ENCODE data around the gene IFNA10.
A peak's percentile ranks its signal among the peaks of the same experiment; 100 is the strongest.
"Not testable (repeated sequence)": the region's sequence is repeated elsewhere in the genome, so short reads cannot be mapped to it uniquely, and the experiment has no call there.

IFNA10 gene

DNA sequence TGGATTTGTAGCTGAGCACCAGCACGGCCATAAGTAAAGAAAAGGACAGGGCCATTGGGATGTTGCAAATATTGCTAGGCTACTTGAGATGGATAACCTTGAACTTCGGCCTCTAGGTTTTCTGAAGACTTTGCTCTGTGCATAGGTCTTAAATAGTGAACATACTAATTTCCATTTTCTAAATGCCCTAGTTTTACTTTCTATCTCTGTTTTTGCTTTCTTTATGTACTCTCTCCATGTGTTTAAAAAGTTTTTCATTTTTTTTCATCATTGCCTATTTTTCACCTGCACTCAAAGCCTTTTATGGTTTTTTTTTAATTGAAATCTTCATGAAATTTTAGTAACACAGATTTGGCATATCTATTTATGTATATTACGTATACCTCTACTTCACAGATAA, at the start of gene IFNA10:
Gene IFNA10 (minus strand): TSS at position 101 of the 400 bp plus-strand sequence. CDS start 46 bp downstream, at position 55.
- not testable (repeated sequence) for DNase-seq

DNA sequence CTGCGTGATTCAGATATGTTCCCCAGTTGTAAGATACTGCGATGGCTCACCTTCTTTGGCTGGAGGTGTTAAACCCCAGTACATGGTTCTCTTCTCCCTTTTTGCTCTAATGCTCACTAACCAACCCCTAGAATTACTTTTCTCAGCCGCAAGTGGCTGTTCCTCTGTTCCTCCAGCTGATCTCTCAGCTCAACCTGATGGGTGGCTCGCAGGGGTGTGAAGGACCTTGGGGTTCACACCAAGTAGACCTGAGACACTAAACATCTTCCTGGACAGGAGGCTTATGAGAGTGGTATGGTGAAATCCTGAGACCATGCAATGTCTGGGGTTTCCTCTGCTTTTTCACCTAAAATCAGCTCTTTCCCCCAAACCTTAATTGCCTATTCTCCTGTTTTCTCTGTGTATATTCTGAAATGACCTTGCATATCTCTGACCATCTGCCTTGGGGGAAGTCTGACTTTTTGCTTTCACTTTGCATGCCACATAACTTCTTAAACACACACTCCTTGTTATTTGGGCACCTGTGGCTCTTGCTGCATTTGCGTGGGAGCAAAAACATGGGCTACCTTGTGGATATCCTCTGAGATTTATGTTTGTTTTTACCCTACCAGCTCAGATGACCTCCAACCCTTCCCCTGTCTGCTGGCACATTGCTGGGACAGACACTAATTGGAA, 48.7 kb upstream of the IFNA10 start:
- no peak for DNase-seq

DNA sequence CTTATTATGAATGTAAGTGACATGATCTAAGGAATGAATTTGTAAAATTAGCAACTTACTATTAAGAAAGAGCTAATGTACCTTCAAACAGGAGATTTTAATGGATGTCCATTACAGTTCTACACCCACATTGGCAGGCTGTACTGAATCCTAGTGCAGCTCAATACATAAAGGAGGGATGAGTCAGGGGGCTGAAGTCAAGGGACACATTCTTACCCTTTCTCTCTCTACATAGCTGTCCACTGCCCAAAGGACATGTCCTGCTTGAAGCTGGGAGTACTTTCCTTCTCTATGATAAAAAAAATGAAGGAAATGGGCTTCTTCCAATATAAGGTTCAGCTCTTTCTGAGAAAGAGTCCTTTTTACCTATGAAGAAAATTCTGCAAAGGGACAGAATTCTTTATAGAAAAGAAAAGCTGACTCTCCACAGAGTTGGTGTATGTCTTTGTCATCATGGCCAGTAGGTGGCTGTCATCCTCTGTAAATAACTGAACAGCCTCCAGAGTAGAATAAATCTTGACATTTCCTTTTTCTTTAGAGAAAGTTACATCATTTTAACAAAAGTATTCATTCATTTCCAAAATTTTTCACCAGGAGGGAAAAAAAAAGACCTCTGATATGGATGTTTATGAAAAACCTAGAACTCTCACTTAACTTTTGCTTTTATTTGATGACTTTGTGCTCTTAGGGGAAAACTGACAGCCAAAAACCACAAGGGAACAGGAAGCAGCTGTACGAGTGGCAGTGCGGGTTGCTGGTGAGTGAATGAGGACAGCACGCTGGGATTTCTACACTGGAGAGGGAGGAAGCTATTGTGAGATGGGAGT, 46.0 kb upstream of the IFNA10 start:
- DNase-seq = no peak

DNA sequence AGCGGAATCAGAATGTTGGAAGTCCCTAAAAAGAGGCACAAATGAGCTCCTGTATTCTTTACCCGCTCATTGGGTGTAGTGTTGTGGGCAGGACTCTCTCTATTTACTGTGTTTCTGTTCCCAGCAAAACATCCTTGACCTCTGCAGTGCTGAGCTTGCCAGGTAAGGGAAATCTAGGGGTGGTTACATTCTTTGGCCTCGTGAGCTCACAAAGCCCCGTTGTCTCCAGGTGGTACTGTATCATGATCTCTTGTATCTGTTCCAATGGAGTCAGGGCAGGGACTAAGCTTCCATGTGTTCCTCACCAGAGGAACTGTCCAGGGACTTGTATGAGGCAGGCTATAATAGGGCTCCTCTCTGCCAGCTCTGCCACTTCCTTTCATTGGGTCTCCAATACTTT, 44.7 kb upstream of the IFNA10 start:
- no peak for DNase-seq

DNA sequence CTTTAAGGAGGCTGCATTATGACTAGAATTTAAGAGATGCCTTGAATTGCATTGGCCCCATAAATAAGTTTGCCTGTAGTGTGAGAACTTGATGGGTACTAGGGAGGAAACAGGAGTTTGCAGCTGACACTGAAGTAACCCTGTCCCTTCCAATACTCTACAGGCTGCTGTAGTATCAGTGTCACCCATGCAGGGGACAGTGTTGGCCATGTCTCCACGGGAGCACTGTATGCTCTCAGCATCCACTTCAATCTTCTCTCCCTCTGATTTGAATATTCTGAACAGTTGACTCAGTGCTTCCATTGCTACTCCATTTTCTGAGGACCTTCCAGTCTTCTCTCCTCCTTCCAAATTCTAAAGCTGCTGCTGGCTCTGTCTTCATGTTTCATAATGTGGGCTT, 44.2 kb upstream of the IFNA10 start:
- DNase-seq = no peak

DNA sequence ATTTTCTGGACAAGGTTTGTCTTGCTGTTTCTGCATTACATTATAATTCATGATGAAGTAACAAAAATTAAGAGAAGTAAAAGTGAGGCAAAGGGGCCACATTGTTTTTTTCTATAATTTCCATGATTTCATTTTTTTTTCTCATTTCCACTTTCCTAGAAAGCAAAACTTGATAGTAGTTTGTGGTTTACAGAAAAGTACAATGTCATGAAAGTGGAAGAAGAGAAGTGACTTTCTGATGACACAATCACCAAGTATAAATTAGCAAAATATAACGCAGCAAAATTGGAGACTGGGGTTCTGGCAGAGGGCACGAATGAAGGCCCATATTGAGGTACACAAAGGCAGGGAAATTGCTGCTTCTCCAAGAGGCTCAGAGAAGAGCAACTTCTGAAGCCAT, 37.9 kb upstream of the IFNA10 start:
- no peak for DNase-seq

DNA sequence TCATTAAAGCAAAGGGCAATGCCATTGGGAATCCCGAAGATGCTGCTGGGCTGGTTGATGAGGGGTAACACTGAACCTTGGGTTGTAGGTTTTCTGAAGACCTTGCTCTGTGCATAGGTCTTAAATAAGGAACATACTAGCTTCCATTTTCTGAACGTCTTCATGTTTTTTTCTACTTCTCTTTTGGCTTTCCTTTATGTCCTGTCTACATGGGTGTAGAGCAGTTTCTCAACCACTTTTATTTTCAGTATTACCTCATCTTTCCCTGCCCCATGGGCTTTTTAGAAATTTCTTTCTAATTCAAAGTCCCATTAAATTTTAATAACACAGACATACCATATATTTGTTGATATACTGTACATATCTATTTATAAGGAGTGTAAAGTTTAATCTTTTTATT, 33.0 kb upstream of the IFNA10 start, which contains the start of gene IFNA14:
Gene IFNA14 (minus strand): TSS at position 95 of the 400 bp plus-strand sequence. CDS start 70 bp downstream, at position 25.
- DNase-seq = no peak

DNA sequence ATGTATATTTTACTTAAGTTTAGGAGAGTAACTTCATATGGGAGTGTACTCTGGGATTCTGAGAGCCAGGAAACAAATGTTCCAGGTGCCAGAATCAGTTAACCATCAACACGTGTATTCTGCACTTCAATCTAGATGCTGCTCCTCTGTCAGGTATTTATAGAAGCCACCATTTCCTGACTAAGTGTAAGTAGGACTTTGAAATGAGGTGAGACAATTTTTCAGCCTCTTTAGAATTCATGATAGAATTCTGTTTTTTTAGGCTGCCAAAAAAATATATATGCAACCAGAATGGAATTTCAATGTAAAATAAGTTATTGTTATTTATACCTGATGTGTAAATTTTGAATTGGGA, 29.4 kb upstream of the IFNA10 start:
- DNase-seq = not testable (repeated sequence)

DNA sequence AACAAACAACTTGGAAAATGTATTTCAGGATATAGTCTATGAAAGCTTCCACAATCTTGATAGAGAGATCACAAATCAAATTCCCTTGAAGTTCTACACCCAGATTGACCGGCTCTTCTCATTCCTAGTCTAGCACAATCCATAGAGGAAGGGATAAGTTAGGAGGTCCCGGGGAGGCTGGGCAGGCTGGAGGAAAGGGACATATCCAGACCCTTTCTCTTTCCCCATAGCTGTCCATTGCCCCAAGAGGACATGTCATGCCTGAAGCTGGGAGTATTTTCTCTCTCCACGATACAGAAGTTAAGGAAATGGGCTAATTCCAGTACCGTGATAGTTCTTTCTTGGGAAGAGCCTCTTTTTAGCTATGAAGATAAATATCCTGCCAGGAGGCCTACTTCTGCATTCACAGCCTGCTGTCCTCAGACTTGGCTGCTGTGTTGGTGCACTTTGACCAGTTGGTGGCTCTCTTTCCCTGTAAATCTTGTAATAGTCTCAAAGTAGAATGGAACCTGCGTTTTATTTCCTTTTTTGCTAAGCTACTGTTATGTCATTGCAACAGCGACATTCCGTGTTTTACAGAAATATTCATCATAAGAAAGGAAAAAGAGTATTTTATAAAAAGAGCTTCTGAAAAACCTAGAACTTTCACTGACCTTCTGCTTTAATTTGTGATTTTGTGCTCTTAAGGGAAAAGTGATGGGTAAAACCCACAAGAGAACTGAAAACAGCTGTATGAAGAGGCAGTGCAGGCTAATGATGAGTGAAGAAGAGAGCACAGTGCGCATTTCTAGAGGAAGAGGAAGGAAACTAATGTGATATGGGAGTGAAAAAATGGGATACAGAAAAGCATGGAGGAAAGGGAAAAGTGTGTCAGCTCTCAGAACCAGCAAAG, 28.8 kb upstream of the IFNA10 start:
- peak; percentile 34 for DNase-seq

DNA sequence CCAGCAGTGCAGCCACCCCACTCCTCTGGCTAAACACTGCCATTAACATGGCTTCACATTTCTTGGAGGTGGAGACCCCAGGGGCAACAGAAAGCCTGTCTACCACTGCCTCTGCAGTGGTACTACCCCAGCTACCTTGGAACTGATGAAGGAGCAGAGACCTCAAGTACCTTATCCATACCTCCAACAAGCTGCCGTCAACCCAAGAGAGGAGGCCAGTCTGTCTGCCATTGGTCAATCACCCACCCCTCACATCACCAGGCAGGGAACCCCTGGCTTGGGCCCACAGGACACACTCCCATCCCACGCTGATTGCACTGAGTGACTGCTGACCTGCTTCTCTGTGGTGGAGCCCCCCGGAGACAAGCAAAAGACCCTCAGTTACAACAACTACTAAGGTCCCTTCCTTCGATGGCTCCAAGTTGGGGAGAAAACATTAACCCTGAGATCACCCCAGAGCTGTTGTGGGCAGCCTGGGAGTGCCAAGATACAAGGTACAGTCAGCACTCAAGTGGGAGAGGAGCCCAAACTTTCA, 27.3 kb upstream of the IFNA10 start:
- no peak for DNase-seq

DNA sequence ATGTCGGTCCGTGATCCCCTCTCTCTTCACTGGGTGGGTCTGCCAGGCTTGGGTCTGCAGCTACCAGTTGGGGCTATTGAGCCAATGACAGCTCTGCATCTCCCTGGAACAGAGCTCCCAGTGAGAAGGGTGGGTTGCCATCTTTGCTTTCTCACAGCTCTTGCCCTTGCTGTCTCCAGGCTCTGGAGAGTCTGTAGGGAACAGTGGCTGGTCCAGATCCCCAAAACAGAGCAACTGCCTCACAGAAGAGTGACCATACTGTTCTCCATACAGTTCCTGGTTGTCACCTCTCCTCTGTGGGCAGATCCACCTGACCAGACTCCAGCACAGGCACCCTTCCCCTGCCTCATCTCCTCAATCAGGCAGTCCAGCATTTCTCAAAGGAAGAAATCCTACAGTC, 26.3 kb upstream of the IFNA10 start:
- no peak for DNase-seq

DNA sequence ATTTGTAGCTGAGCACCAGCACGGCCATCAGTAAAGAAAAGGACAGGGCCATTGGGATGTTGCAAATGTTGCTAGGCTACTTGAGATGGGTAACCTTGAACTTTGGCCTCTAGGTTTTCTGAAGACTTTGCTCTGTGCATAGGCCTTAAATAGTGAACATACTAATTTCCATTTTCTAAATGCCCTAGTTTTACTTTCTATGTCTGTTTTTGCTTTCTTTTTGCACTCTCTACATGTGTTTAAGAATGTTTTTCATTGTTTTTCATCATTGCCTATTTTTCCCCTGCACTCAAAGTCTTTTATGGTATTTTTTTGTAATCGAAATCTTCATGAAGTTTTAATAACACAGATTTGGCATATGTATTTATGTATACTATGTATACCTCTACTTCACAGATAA, 21.2 kb upstream of the IFNA10 start, which contains the start of gene IFNA17:
Gene IFNA17 (minus strand): TSS at position 101 of the 400 bp plus-strand sequence. CDS start 49 bp downstream, at position 52.
- DNase-seq = no peak

DNA sequence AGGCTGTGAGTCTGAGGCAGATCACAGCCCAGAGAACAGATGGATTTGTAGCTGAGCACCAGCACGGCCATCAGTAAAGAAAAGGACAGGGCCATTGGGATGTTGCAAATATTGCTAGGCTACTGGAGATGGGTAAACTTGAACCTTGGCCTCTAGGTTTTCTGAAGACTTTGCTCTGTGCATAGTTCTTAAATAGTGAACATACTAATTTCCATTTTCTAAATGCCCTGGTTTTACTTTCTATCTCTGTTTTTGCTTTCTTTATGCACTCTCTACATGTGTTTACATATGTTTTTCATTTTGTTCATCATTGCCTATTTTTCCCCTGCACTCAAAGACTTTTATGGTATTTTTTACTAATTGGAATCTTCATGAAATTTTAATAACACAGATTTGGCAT, 10.3 kb upstream of the IFNA10 start, which contains the start of gene IFNA16:
Gene IFNA16 (minus strand): TSS at position 101 of the 400 bp plus-strand sequence. CDS start 6 bp downstream, at position 95.
- DNase-seq = not testable (repeated sequence)

DNA sequence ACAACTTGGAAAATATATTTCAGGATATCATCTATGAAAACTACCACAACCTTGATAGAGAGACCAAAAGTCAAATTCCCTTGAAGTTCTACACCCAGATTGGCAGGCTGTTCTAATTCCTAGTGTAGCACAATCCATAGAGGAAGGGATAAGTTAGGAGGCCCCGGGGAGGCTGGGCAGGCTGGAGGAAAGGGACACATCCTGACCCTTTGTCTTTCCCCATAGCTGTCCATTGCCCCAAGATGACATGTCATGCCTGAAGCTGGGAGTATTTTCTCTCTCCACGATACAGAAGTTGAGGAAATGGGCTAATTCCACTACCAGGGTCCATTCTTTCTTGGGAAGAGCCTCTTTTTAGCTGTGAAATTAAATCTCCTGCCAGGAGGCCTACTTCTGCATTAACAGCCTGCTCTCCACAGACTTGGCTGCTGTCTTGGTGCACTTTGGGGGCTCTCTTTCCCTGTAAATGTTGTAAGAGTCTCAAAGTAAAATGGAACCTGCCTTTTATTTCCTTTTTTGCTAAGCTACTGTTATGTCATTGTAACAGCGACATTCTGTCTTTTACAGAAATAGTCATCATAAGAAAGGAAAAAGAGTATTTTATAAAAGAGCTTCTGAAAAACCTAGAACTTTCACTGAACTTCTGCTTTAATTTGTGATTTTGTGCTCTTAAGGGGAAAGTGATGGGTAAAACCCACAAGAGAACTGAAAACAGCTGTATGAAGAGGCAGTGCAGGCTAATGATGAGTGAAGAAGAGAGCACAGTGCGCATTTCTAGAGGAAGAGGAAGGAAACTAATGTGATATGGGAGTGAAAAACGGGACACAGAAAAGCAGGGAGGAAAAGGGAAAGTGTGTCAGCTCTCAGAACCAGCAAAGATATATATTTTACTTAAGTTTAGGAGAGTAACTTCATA, 6.7 kb upstream of the IFNA10 start:
- not testable (repeated sequence) for DNase-seq

DNA sequence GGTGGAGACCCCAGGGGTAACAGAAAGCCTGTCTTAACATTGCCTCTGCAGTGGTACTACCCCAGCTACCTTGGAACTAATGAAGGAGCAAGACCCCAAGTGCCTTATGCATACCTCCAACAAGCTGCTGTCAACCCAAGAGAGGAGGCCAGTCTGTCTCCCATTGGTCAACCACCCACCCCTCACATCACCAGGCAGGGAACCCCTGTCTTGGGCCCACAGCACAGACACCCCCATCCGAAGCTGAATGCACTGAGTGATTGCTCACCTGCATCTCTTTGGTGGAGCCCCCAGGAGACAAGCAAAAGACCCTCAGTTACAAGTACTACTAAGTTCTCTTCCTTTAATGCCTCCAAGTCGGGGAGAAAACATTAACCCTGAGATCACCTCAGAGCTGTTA, 5.2 kb upstream of the IFNA10 start:
- not testable (repeated sequence) for DNase-seq

DNA sequence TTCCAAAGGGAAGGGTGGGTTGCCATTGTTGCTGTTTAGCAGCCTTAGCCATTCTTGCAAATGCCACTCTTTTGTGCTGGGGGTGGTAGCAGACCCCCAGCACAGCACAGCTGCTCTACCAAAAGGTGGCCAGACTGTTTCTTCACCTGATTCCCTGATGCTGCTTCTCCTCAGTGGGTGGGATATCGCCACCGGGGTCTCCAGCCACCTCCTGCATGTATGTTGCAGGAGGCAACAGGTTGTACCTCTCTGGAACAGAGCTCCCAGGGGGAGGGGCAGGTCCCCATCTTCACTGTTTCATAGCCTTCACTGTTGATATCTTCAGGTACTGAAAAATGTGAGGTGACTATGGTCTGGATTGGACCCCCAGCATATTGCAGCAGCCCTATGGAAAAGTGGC, 3.8 kb upstream of the IFNA10 start:
- not testable (repeated sequence) for DNase-seq

DNA sequence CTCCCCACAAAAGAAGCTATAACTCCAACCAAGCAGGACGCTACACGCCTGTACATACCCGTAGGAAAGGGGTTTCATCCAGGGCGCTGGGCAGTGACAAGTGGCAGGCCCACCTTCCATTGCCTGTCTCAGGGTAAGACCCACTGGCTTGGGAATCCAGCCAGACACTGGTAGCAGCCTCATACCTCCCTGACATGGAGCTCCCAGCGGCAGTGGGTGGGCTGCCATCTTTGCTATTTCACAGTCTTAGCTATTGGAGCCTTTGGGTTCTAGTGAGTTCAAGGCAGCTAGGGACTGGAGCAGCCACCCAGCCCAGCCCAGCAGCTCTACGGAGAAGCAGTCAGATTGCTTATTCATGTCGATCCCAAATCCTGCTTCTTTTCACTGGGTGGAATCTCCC, 3.4 kb upstream of the IFNA10 start:
- DNase-seq = no peak

DNA sequence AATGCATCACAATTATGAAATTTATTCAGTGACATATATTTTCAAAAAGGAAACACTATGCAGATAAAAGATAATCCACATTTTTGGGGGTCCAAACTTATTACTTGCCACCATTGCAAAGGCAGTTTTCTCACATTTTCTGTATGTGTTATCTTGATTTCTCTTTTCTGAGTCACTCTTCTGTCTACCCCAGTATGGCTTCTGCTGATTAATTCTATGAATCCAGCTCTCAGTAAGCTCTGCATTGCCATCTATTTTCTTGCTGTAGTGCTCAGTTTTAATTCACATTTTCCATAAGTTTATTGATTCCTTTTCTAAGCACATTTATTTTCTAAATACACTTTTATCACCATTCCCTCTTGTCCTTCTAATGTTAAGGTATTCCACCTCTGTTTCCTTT, 1.7 kb downstream of the IFNA10 start:
- DNase-seq = no peak

DNA sequence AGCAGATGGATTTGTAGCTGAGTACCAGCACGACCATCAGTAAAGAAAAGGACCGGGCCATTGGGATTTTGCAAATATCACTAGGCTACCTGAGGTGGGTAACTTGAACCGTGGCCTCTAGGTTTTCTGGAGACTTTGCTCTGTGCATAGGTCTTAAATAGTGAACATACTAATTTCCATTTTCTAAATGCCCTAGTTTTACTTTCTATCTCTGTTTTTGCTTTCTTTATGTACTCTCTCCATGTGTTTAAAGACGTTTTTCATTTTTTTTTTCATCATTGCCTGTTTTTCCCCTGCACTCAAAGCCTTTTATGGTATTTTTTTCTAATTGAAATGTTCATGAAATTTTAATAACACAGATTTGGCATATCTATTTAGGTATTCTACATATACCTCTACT, 4.8 kb downstream of the IFNA10 start, which contains the start of gene IFNA7:
Gene IFNA7 (minus strand): TSS at position 101 of the 400 bp plus-strand sequence. CDS start 40 bp downstream, at position 61.
- DNase-seq = not testable (repeated sequence)

DNA sequence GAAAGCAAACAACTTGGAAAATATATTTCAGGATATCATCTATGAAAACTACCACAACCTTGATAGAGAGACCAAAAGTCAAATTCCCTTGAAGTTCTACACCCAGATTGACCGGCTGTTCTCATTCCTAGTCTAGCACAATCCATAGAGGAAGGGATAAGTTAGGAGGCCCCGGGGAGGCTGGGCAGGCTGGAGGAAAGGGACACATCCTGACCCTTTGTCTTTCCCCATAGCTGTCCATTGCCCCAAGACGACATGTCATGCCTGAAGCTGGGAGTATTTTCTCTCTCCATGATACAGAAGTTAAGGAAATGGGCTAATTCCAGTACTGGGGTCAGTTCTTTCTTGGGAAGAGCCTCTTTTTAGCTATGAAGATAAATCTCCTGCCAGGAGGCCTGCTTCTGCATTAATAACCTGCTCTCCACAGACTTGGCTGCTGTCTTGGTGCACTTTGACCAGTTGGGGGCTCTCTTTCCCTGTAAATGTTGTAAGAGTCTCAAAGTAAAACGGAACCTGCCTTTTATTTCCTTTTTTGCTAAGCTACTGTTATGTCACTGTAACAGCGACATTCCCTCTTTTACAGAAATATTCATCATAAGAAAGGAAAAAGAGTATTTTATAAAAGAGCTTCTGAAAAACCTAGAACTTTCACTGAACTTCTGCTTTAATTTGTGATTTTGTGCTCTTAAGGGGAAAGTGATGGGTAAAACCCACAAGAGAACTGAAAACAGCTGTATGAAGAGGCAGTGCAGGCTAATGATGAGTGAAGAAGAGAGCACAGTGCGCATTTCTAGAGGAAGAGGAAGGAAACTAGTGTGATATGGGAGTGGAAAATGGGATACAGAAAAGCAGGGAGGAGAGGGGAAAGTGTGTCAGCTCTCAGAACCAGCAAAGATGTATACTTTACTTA, 11.8 kb downstream of the IFNA10 start:
- DNase-seq = peak; percentile 43
